ENCODE measurements around the gene ACTMAP.

The ACTMAP gene

DNA sequence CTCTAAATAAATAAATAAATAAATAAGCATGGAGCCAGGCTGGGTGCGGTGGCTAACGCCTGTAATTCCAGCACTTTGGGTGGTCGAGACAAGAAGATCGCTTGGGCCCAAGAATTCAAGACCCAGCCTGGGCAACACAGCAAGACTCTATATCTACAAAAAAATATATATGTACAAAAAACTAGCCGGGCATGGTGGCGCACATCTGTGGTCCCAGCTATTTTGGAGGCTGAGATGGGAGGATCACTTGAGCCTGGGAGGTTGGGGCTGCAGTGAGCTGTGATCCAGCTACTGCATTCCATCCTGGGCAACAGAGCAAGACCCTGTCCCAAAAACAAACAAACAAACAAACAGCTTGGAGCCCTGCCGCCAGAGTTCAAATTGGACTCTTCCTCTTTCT, 2.7 kb downstream of the ACTMAP start:
- ATAC-seq, result no peak
- TF ChIP-seq GLIS3 (CRISPR knock-in tag; IDR thresholded peaks at IDR 0.05) (no peak), ZNF8 (CRISPR knock-in tag; IDR thresholded peaks at IDR 0.05) (no peak), CSDC2 (CRISPR knock-in tag; IDR thresholded peaks at IDR 0.05) (no peak), SNAI2 (CRISPR knock-in tag; IDR thresholded peaks at IDR 0.05) (no peak), ARNTL (CRISPR knock-in tag; IDR thresholded peaks at IDR 0.05; ENCODE audit: borderline replicate concordance, low read depth) (no peak), ESRRG (CRISPR knock-in tag; IDR thresholded peaks at IDR 0.05) (no peak), PPARA (CRISPR knock-in tag; IDR thresholded peaks at IDR 0.05; ENCODE audit: borderline replicate concordance) (no peak), TOX (CRISPR knock-in tag; IDR thresholded peaks at IDR 0.05; ENCODE audit: borderline replicate concordance) (no peak), ZNF565 (CRISPR knock-in tag; conservative IDR thresholded peaks at IDR 0.05; ENCODE audit: low read depth) (no peak), ISL1 (CRISPR knock-in tag; IDR thresholded peaks at IDR 0.05) (no peak), RARB (CRISPR knock-in tag; IDR thresholded peaks at IDR 0.05) (no peak), TSHZ2 (CRISPR knock-in tag; IDR thresholded peaks at IDR 0.05) (no peak), ZFP3 (CRISPR knock-in tag; IDR thresholded peaks at IDR 0.05) (no peak)
- TF ChIP-seq, protein P1, sequence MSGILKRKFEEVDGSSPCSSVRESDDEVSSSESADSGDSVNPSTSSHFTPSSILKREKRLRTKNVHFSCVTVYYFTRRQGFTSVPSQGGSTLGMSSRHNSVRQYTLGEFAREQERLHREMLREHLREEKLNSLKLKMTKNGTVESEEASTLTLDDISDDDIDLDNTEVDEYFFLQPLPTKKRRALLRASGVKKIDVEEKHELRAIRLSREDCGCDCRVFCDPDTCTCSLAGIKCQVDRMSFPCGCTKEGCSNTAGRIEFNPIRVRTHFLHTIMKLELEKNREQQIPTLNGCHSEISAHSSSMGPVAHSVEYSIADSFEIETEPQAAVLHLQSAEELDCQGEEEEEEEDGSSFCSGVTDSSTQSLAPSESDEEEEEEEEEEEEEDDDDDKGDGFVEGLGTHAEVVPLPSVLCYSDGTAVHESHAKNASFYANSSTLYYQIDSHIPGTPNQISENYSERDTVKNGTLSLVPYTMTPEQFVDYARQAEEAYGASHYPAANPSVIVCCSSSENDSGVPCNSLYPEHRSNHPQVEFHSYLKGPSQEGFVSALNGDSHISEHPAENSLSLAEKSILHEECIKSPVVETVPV (CRISPR knock-in tag; IDR thresholded peaks at IDR 0.05), result no peak
- TF ChIP-seq, protein P2, sequence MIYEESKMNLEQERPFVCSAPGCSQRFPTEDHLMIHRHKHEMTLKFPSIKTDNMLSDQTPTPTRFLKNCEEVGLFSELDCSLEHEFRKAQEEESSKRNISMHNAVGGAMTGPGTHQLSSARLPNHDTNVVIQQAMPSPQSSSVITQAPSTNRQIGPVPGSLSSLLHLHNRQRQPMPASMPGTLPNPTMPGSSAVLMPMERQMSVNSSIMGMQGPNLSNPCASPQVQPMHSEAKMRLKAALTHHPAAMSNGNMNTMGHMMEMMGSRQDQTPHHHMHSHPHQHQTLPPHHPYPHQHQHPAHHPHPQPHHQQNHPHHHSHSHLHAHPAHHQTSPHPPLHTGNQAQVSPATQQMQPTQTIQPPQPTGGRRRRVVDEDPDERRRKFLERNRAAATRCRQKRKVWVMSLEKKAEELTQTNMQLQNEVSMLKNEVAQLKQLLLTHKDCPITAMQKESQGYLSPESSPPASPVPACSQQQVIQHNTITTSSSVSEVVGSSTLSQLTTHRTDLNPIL (CRISPR knock-in tag; IDR thresholded peaks at IDR 0.05; ENCODE audit: low read depth), result no peak

DNA sequence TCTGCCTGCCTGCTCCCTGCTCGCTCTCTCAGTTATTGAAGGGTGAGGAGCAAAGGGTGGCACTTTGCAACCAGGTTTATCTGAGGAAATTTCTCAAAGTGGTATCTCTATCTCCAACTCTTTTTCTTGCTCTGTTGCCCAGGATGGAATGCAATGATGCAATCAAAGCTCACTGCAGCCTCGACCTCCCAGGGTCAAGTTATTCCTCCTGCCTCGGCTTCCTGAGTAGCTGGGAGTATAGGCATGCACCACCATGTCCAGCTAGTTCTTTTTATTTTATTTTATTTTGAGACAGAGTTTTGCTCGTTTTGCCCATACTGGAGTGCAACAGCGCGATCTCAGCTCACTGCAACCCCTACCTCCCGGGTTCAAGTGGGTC, 4.9 kb downstream of the ACTMAP start:
- no peak for ATAC-seq
- TF ChIP-seq, protein P3, sequence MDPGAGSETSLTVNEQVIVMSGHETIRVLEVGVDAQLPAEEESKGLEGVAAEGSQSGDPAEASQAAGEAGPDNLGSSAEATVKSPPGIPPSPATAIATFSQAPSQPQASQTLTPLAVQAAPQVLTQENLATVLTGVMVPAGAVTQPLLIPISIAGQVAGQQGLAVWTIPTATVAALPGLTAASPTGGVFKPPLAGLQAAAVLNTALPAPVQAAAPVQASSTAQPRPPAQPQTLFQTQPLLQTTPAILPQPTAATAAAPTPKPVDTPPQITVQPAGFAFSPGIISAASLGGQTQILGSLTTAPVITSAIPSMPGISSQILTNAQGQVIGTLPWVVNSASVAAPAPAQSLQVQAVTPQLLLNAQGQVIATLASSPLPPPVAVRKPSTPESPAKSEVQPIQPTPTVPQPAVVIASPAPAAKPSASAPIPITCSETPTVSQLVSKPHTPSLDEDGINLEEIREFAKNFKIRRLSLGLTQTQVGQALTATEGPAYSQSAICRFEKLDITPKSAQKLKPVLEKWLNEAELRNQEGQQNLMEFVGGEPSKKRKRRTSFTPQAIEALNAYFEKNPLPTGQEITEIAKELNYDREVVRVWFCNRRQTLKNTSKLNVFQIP (CRISPR knock-in tag; IDR thresholded peaks at IDR 0.05; ENCODE audit: borderline replicate concordance, low read depth), result no peak
- TF ChIP-seq TSHZ2 (CRISPR knock-in tag; IDR thresholded peaks at IDR 0.05) (no peak), TCF4 (CRISPR knock-in tag; IDR thresholded peaks at IDR 0.05; ENCODE audit: borderline replicate concordance) (no peak), BACH2 (CRISPR knock-in tag; IDR thresholded peaks at IDR 0.05; ENCODE audit: borderline replicate concordance) (no peak), SNAI2 (CRISPR knock-in tag; IDR thresholded peaks at IDR 0.05) (no peak), ZNF565 (CRISPR knock-in tag; conservative IDR thresholded peaks at IDR 0.05; ENCODE audit: low read depth) (no peak), GLIS3 (CRISPR knock-in tag; IDR thresholded peaks at IDR 0.05) (no peak), ZC3H10 (CRISPR knock-in tag; IDR thresholded peaks at IDR 0.05) (no peak), PPARA (CRISPR knock-in tag; IDR thresholded peaks at IDR 0.05; ENCODE audit: borderline replicate concordance) (no peak), CSDC2 (CRISPR knock-in tag; IDR thresholded peaks at IDR 0.05) (no peak), ARNTL (CRISPR knock-in tag; IDR thresholded peaks at IDR 0.05; ENCODE audit: borderline replicate concordance, low read depth) (no peak)
- TF ChIP-seq, protein P2 (CRISPR knock-in tag; IDR thresholded peaks at IDR 0.05; ENCODE audit: low read depth), result no peak
- TF ChIP-seq, protein P1 (CRISPR knock-in tag; IDR thresholded peaks at IDR 0.05), result no peak

Measured in SK-N-SH treated with all-trans-retinoic acid at 6 μM for 48 hours (cell line).